PC-3 (cell line): Measurements from ENCODE around the gene BBS2.

ENCODE experiments used
- EZH2 ChIP-seq: fragments of 300-600 bp; sonication (generic); IDR thresholded peaks from one replicate; pipeline ENCODE4 v1.6.1; 2017; ENCODE audit warnings: antibody characterized with exemption, mild to moderate bottlenecking, low read length; ENCODE audit not compliant: unreplicated experiment
- EZH2phosphoT487 ChIP-seq: fragments of 300-600 bp; sonication (generic); IDR thresholded peaks from 2 replicates; pipeline ENCODE4 v1.6.1; 2018; ENCODE audit warnings: mild to moderate bottlenecking, antibody characterized with exemption, low read length, borderline replicate concordance
- TF ChIP-seq, protein P1 (sequence below): fragments of 300-600 bp; sonication (generic); conservative IDR thresholded peaks from 2 replicates; pipeline ENCODE4 v1.5.1; 2017; ENCODE audit warnings: antibody characterized with exemption, low read depth, mild to moderate bottlenecking, low read length

GRCh38 chr16:56483394-56483793, 36.4 kb downstream of the BBS2 start:
- TF ChIP-seq, protein P1, sequence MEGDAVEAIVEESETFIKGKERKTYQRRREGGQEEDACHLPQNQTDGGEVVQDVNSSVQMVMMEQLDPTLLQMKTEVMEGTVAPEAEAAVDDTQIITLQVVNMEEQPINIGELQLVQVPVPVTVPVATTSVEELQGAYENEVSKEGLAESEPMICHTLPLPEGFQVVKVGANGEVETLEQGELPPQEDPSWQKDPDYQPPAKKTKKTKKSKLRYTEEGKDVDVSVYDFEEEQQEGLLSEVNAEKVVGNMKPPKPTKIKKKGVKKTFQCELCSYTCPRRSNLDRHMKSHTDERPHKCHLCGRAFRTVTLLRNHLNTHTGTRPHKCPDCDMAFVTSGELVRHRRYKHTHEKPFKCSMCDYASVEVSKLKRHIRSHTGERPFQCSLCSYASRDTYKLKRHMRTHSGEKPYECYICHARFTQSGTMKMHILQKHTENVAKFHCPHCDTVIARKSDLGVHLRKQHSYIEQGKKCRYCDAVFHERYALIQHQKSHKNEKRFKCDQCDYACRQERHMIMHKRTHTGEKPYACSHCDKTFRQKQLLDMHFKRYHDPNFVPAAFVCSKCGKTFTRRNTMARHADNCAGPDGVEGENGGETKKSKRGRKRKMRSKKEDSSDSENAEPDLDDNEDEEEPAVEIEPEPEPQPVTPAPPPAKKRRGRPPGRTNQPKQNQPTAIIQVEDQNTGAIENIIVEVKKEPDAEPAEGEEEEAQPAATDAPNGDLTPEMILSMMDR, result no peak
- no peak for TF ChIP-seq EZH2
- TF ChIP-seq EZH2phosphoT487, result no peak
